ENCODE measurements around the gene AKNA. TPM values are rescaled to one million over a fixed set of nuclear protein-coding genes. Genes with fewer than 3 reads are reported as not detected.

AKNA gene
- total and polyA plus RNA-seq, 2 of the 8 experiments (the other 6 are each of a cell fraction or from before 2014, with no cell fraction given), result 21.0 to 27.4 TPM

- Histone ChIP-seq H3K79me2 (ENCODE audit: control insufficient read depth in 1 of 2, insufficient read depth in 2 of 2, low read length in 2 of 2) (no peaks in the 10 kb centered on the region), H3K36me3 (ENCODE audit: control insufficient read depth in 2 of 4, insufficient read depth in 4 of 4, low read length in 3 of 4) (peaks cover 3 to 24% (median 15%) of the 10 kb centered on the region in 4 experiments; a peak in 6 of 8 replicates), H3K4me2 (ENCODE audit: insufficient read depth in 1 of 2, low read depth in 2 of 2, low read length in 2 of 2) (no peak overlapping the region), H3K27ac (ENCODE audit: low read depth, low read length) (no peak overlapping the region), H4K20me1 (replicated peaks in 1 of 2; ENCODE audit: control insufficient read depth in 1 of 2, insufficient read depth in 2 of 2, low read length in 2 of 2) (peaks cover 0 to 4% of the 10 kb centered on the region in 2 experiments), H4K91ac (replicated peaks; ENCODE audit: insufficient read length, low read length) (no peak overlapping the region), H4K5ac (ENCODE audit: insufficient read length, low read depth, low read length) (no peak overlapping the region), H2AK5ac (ENCODE audit: low read depth, low read length) (no peak overlapping the region), H3K56ac (replicated peaks; ENCODE audit: insufficient read length, low read depth, low read length) (no peak overlapping the region), H2AFZ (ENCODE audit: low read length) (no peak overlapping the region), H3K4me1 (replicated peaks in 1 of 4; ENCODE audit: control insufficient read depth in 3 of 4, insufficient read depth in 4 of 4, low read length in 3 of 4) (peaks cover 0 to 10% (median 2%) of the 10 kb centered on the region in 4 experiments; a peak in 5 of 7 replicates), H2BK120ac (replicated peaks; ENCODE audit: low read depth, low read length) (no peak overlapping the region), H3K9ac (replicated peaks in 1 of 4; ENCODE audit: extremely low read depth in 1 of 4, low read depth in 3 of 4, low read length in 3 of 4) (no peak overlapping the region), H4K8ac (ENCODE audit: extremely low read depth, insufficient read depth, low read length) (no peak overlapping the region), H3K9me3 (ENCODE audit: insufficient read depth in 2 of 2, low read depth in 1 of 2, low read length in 1 of 2) (peaks cover 0 to 10% of the 10 kb centered on the region in 2 experiments; a peak in 2 of 4 replicates), H3K4me3 (ENCODE audit: extremely low read depth in 1 of 4, insufficient read depth in 2 of 4, low read depth in 3 of 4, low read length in 4 of 4) (no peak overlapping the region), H3K4ac (replicated peaks; ENCODE audit: insufficient read length, low read depth, low read length) (no peak overlapping the region), H2BK5ac (ENCODE audit: low read depth, low read length) (no peak overlapping the region), H3K79me1 (ENCODE audit: low read depth, low read length) (no peaks in the 10 kb centered on the region), H3K14ac (ENCODE audit: insufficient read length) (no peak overlapping the region), H3K27me3 (replicated peaks in 1 of 4; ENCODE audit: control insufficient read depth in 3 of 4, extremely low read depth in 1 of 4, insufficient read depth in 3 of 4, low read length in 3 of 4) (no peaks in the 10 kb centered on the region), H2BK20ac (ENCODE audit: low read length) (no peak overlapping the region), H3K18ac (ENCODE audit: extremely low read depth, low read length) (no peak overlapping the region), H3K23me2 (ENCODE audit: low read depth, low read length) (no peaks in the 10 kb centered on the region), H3K23ac (ENCODE audit: insufficient read length) (no peak overlapping the region), H2BK15ac (ENCODE audit: low read length) (no peak overlapping the region), H2BK12ac (ENCODE audit: low read depth, low read length) (no peak overlapping the region)
- POLR2A ChIA-PET (ENCODE audit: partially characterized antibody), result interaction anchor here (1.6 kb wide), 1 partner anchor 184 kb away, joined by 8 read pairs; no protein-coding TSS in a partner anchor
- WGBS, 2 experiments (ENCODE audit: extremely low coverage in 1 of 2, insufficient coverage in 1 of 2, insufficient read length in 1 of 2, insufficient replicate concordance in 2 of 2, low coverage in 1 of 2, low lambda C conversion rate in 2 of 2, missing lambda C conversion rate in 1 of 2), result 88% methylated on average over 11 of the region's 11 CpGs; no CpG with 5 or more reads in 1 of the 2 experiments
- TF ChIP-seq POLR2A (IDR thresholded peaks at IDR 0.05; ENCODE audit: control extremely low read depth in 1 of 2, low read depth in 2 of 2, low read length in 2 of 2) (no peak), ZNF274 (IDR thresholded peaks at IDR 0.05; ENCODE audit: borderline replicate concordance, extremely low read depth, low read length) (no peak), JUN (IDR thresholded peaks at IDR 0.05; ENCODE audit: low read depth, low read length) (no peak), BACH1 (IDR thresholded peaks at IDR 0.05; ENCODE audit: low read length) (no peak)
- CTCF ChIA-PET (ENCODE audit: partially characterized antibody), result interaction anchor here (0.6 to 6.3 kb wide), 26 partner anchors 11 to 679 kb away, joined by 3 to 205 read pairs (median 6); partner anchors contain the start of genes AMBP and COL27A1
- no peak for FAIRE-seq
- no peak for DNase-seq (ENCODE audit: low read depth in 1 of 2, low spot score in 2 of 2)
These were observed 95.7 kb downstream of the AKNA start for GRCh38 chr9:114291886-114292590.
